Measurements from ENCODE around the gene COL6A1.
A peak's percentile ranks its signal among the peaks of the same experiment; 100 is the strongest.

- TF ChIP-seq POLR2AphosphoS5 (IDR thresholded peaks at IDR 0.05) (peak; percentile 41 to 75 (median 67)), POLR2A (IDR thresholded peaks at IDR 0.05) (no peak)
- TF ChIP-seq, protein P1, sequence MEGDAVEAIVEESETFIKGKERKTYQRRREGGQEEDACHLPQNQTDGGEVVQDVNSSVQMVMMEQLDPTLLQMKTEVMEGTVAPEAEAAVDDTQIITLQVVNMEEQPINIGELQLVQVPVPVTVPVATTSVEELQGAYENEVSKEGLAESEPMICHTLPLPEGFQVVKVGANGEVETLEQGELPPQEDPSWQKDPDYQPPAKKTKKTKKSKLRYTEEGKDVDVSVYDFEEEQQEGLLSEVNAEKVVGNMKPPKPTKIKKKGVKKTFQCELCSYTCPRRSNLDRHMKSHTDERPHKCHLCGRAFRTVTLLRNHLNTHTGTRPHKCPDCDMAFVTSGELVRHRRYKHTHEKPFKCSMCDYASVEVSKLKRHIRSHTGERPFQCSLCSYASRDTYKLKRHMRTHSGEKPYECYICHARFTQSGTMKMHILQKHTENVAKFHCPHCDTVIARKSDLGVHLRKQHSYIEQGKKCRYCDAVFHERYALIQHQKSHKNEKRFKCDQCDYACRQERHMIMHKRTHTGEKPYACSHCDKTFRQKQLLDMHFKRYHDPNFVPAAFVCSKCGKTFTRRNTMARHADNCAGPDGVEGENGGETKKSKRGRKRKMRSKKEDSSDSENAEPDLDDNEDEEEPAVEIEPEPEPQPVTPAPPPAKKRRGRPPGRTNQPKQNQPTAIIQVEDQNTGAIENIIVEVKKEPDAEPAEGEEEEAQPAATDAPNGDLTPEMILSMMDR (IDR thresholded peaks at IDR 0.05 in 8 of 11, conservative IDR thresholded peaks at IDR 0.05 in 3 of 11), result peak; percentile 19 to 78 (median 70)
Observed at GRCh38 chr21:45973475-45974072, 8.0 kb upstream of the COL6A1 start.

Data from spleen (tissue), 7 donors.